Kidney (tissue), 14 donors: ENCODE measurements around the gene LSAMP. TPM values are rescaled to one million over a fixed set of nuclear protein-coding genes. Genes with fewer than 3 reads are reported as not detected.

Experiments
- DNase-seq, 5 donors: peaks; one replicate each; pipeline ENCODE4 v3.0.0-alpha.2; 2013 to 2020
- FAIRE-seq: peaks from 2 replicates; lab custom pipeline; 2012; peaks lifted over from hg19 to GRCh38; lab: Jason Lieb, UNC
- H3K27ac ChIP-seq, 2 donors: one replicate each; pipeline ENCODE4 v1.7.0; 2013; ENCODE audit warnings: low read depth in 2 of 2, low read length in 2 of 2, inconsistent platforms in 1 of 2
- H3K27me3 ChIP-seq: one replicate; pipeline ENCODE4 v1.7.1; 2013; ENCODE audit warnings: low read length, inconsistent platforms; ENCODE audit not compliant: control insufficient read depth, insufficient read depth
- H3K36me3 ChIP-seq, 3 donors: one replicate each; pipeline versions ENCODE4 v1.7.0 to v1.7.1; 2013; ENCODE audit warnings: low read length in 3 of 3, control low read depth in 1 of 3, inconsistent platforms in 1 of 3; ENCODE audit not compliant: insufficient read depth in 3 of 3, control insufficient read depth in 2 of 3
- H3K4me1 ChIP-seq, 3 donors: one replicate each; pipeline versions ENCODE4 v1.7.0 to v1.7.1; 2013; ENCODE audit warnings: low read length in 3 of 3, inconsistent platforms in 1 of 3, low read depth in 1 of 3; ENCODE audit not compliant: control insufficient read depth in 2 of 3, insufficient read depth in 2 of 3
- H3K4me3 ChIP-seq, 3 donors: one replicate each; pipeline versions ENCODE4 v1.7.0 to v1.8.1; 2013; ENCODE audit warnings: low read length in 3 of 3, control low read depth in 1 of 3, inconsistent platforms in 1 of 3
- H3K9ac ChIP-seq, 3 donors: one replicate each; pipeline versions ENCODE4 v1.7.0 to v1.7.1; 2013; ENCODE audit warnings: low read length in 3 of 3, control low read depth in 1 of 3, inconsistent platforms in 1 of 3
- H3K9me3 ChIP-seq, 3 donors: one replicate each; pipeline versions ENCODE4 v1.7.0 to v1.7.1; 2013; ENCODE audit warnings: low read length in 3 of 3, control low read depth in 1 of 3, inconsistent platforms in 1 of 3; ENCODE audit not compliant: control insufficient read depth in 2 of 3, insufficient read depth in 1 of 3
- intact Hi-C: fragments of 100-400 bp; cut with DNase I; formaldehyde crosslinking; loops from one replicate; pipeline ENCODE4 v1.11.1; 2022
- polyA plus RNA-seq: library from polyadenylated mRNA; stranded (reverse); fragments of 350-450 nt; fragmentation: Illumina TruSeq; extraction: RNeasy Lipid Tissue Mini Kit (QIAGEN cat#74804); gene quantifications from one replicate; pipeline ENCODE4 v1.2.3, GENCODE V29; 2014; ENCODE audit warnings: low read depth, low replicate concordance; ENCODE audit not compliant: insufficient read depth
- total RNA-seq: library from RNA; stranded (reverse); fragmentation: NEBNext Ultra II Directional; extraction: Animal tissue kit (Norgen Biotek cat#: 25700); gene quantifications from one replicate; pipeline ENCODE4 v1.2.1, GENCODE V29; 2021
- TF ChIP-seq, protein P1 (sequence below): IDR thresholded peaks from 3 replicates; pipeline ENCODE4 v1.5.1; 2012; ENCODE audit warnings: mild to moderate bottlenecking, moderate library complexity, borderline replicate concordance; ENCODE audit not compliant: insufficient read depth; ENCODE audit errors: extremely low read depth
- donor health status: control.
- donor health status: control.
- donor health status: control.
- donor health status: control.
- donor health status: control.
- donor health status: DM: yes; HTN: yes; CAD: no.
- donor health status: Normal renal cell carcinoma (clear cell type).

LSAMP gene
- total and polyA plus RNA-seq, 2 donors from 2014 or later: 1.4 to 3.5 TPM

DNA sequence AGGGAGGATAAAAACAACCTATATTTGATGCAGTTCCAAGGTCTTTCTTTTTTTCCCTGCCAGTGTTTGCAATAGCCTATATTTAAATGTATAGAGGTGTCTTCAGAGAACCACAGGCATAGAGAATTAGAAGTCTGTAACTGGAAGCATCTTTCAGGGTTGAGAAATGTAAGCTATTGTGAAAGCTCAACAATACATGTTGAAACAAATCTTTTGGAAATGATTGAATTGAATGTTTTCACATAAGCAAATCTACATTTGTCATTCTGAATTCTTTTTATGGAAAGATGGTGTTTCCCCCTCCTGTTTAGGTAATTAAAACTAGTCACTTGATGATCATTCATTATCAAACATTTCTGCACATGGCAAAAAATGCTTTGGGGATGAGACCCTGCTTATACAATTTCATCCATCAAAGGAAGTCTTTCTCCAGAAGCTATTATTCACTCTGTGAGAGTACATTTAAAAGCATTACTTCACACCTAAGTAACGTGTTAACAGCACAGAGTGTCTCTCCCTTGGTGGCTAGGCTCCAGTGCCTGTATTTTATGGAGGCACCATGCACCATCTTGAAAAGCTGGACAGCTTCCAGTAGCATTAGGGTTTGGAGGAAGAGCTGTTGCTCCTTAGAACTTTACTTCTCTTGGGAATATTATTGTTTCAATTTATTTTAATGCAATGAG is 406.2 kb downstream of the LSAMP start:
- H3K27me3 ChIP-seq: no peaks in the 10 kb centered on the region
- intact Hi-C loops: no loop called here
- H3K9me3 ChIP-seq: no peaks in the 10 kb centered on the region
- FAIRE-seq (no peak), DNase-seq (no peak)
- H3K36me3 ChIP-seq: no peaks in the 10 kb centered on the region
- no peak overlapping the region for H3K9ac ChIP-seq
- no peaks in the 10 kb centered on the region for H3K4me1 ChIP-seq
- H3K27ac ChIP-seq: no peak overlapping the region
- H3K4me3 ChIP-seq: no peak overlapping the region
- TF ChIP-seq, protein P1, sequence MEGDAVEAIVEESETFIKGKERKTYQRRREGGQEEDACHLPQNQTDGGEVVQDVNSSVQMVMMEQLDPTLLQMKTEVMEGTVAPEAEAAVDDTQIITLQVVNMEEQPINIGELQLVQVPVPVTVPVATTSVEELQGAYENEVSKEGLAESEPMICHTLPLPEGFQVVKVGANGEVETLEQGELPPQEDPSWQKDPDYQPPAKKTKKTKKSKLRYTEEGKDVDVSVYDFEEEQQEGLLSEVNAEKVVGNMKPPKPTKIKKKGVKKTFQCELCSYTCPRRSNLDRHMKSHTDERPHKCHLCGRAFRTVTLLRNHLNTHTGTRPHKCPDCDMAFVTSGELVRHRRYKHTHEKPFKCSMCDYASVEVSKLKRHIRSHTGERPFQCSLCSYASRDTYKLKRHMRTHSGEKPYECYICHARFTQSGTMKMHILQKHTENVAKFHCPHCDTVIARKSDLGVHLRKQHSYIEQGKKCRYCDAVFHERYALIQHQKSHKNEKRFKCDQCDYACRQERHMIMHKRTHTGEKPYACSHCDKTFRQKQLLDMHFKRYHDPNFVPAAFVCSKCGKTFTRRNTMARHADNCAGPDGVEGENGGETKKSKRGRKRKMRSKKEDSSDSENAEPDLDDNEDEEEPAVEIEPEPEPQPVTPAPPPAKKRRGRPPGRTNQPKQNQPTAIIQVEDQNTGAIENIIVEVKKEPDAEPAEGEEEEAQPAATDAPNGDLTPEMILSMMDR: no peak

DNA sequence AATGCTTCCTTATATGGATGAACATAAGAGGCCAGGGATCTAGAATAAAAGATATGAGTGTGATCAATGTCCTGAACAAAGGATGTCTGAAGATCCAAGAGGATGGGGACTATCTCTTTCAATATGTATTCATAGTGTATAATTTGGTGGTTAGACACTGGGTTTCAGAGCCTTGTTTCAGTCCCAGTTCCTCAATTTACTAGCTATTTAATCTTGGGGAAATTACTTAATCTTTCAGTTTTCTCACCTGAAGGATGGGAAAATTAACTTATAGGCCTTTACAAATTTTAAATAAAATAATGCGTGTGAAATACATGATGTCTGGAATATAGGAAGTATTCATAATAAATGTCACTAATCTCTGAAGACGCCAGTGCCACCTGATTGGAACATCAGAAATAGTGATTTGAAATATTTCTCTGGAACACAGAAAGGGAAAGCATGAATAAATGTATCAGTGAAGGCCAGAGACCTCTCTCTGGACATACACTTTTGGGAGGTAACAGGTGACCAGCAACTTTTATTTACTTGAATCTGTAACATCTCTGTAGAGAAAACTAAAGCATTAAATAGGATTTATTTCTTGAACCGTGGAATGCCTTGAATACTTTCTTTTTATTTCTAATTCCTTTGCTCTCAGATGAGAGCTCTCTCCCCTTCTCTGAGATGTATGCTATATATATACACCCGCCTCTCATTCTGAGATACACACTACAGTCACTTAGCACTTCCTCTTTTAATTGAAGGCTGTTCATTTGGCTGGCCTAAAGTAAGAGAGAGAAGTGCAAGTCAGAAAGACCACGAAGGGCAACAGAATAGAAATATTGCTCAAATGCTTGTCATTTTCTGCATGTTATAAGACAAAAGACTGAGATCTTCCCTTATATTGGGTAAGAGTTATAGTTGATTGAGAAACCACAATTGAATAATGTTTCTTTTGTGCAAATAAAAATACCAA is 407.1 kb downstream of the LSAMP start:
- Histone ChIP-seq H3K4me1 (no peaks in the 10 kb centered on the region), H3K27ac (no peak overlapping the region), H3K27me3 (no peaks in the 10 kb centered on the region), H3K9ac (no peak overlapping the region), H3K36me3 (no peaks in the 10 kb centered on the region), H3K9me3 (no peaks in the 10 kb centered on the region), H3K4me3 (no peak overlapping the region)
- FAIRE-seq (no peak), DNase-seq (no peak)
- intact Hi-C loops: no loop called here
- TF ChIP-seq, protein P1: no peak

DNA sequence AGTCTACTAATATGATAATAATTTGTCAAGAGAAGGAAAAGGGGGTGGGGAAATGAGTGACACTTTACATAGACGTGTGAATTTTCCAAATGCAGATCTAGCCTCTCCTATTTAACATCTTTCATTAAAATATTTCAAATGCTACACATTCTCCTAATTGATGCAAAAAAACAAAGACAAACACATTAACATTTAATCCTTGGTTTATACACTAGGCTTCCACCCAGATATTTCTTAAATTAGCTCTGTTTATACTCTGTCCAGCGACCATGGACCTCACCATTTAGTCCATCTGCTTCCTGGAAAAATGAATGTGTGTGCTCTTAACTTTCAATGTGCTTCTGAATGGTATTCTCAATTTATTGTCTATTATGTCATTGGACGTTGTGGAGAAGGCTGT is 409.9 kb downstream of the LSAMP start:
- no peaks in the 10 kb centered on the region for H3K27me3 ChIP-seq
- H3K27ac ChIP-seq: no peak overlapping the region
- intact Hi-C loops: no loop called here
- DNase-seq: no peak
- no peaks in the 10 kb centered on the region for H3K9me3 ChIP-seq
- no peak for FAIRE-seq
- H3K4me1 ChIP-seq: no peaks in the 10 kb centered on the region
- no peak overlapping the region for H3K9ac ChIP-seq
- no peak overlapping the region for H3K4me3 ChIP-seq
- H3K36me3 ChIP-seq: no peaks in the 10 kb centered on the region
- TF ChIP-seq, protein P1: no peak
